SU-DHL-6 (cell line): Measurements from ENCODE around the gene SLC29A2.

Source experiments
- H2AFZ ChIP-seq: fragments of 200-600 bp; sonication (generic); 2 replicates; pipeline ENCODE4 v1.6.1; 2014; ENCODE audit warnings: low read depth, mild to moderate bottlenecking, moderate library complexity, mixed read lengths, antibody characterized with exemption, low read length; ENCODE audit not compliant: severe bottlenecking
- H3F3A ChIP-seq: fragments of 200-600 bp; shearing (Covaris generic); 2 replicates; pipeline ENCODE4 v1.6.0; 2016; ENCODE audit warnings: antibody characterized with exemption, mild to moderate bottlenecking; ENCODE audit not compliant: insufficient read depth
- H3K27ac ChIP-seq: fragments of 200-600 bp; sonication (generic); 2 replicates; pipeline ENCODE4 v1.5.1; 2016; ENCODE audit warnings: low read depth, mild to moderate bottlenecking, low read length, moderate library complexity, mixed read lengths
- H3K27me3 ChIP-seq: fragments of 200-600 bp; sonication (generic), shearing (Covaris generic); 2 replicates; pipeline ENCODE4 v1.6.0; 2014; ENCODE audit warnings: mild to moderate bottlenecking, low read length
- H3K36me3 ChIP-seq: fragments of 200-600 bp; sonication (generic); 2 replicates; pipeline ENCODE4 v1.6.1; 2014; ENCODE audit warnings: mild to moderate bottlenecking, low read length, mixed read lengths
- H3K4me2 ChIP-seq: fragments of 300-600, 200-600 bp; shearing (Covaris generic), sonication (generic); 2 replicates; pipeline ENCODE4 v1.6.0; 2014; ENCODE audit warnings: low read length, low read depth, mild to moderate bottlenecking; ENCODE audit not compliant: poor library complexity, severe bottlenecking
- H3K4me3 ChIP-seq: fragments of 200-600 bp; sonication (generic); 2 replicates; pipeline ENCODE4 v1.5.1; 2014; ENCODE audit warnings: antibody characterized with exemption, low read length, mild to moderate bottlenecking, mixed read lengths; ENCODE audit not compliant: insufficient read depth, poor library complexity, severe bottlenecking
- H3K79me2 ChIP-seq: fragments of 200-600 bp; sonication (generic); 2 replicates; pipeline ENCODE4 v1.6.1; 2014; ENCODE audit warnings: mild to moderate bottlenecking, low read length, moderate library complexity; ENCODE audit not compliant: insufficient read depth
- H3K9ac ChIP-seq: fragments of 200-600 bp; sonication (generic); 2 replicates; pipeline ENCODE4 v1.7.0; 2014; ENCODE audit warnings: mild to moderate bottlenecking, low read length
- H3K9me2 ChIP-seq: fragments of 200-600 bp; sonication (generic); replicated peaks from 2 replicates; pipeline ENCODE4 v1.6.1; 2014; ENCODE audit warnings: low read length; ENCODE audit not compliant: insufficient read depth
- H3K9me3 ChIP-seq: fragments of 200-600 bp; sonication (generic); 2 replicates; pipeline ENCODE4 v1.6.1; 2014; ENCODE audit warnings: low read length, mixed read lengths; ENCODE audit not compliant: insufficient read depth
- H4K20me1 ChIP-seq: fragments of 200-600 bp; sonication (generic); 2 replicates; pipeline ENCODE4 v1.6.1; 2014; ENCODE audit warnings: low read depth, mild to moderate bottlenecking, antibody characterized with exemption, low read length, moderate library complexity, mixed read lengths
- CTCF ChIP-seq: fragments of 200-600 bp; sonication (generic); IDR thresholded peaks from one replicate; pipeline ENCODE4 v1.5.1; 2017; ENCODE audit warnings: antibody characterized with exemption, mild to moderate bottlenecking, low read length, moderate library complexity; ENCODE audit not compliant: insufficient read depth, poor library complexity, severe bottlenecking
- EZH2phosphoT487 ChIP-seq: fragments of 200-600 bp; sonication (generic), shearing (Covaris generic); conservative IDR thresholded peaks from 2 replicates; pipeline ENCODE4 v1.6.1; 2018; ENCODE audit warnings: mild to moderate bottlenecking, antibody characterized with exemption, low read length, moderate library complexity, mixed read lengths

SLC29A2 gene

GRCh38 chr11:66408488-66409214 is 37.1 kb upstream of the SLC29A2 start:
- Histone ChIP-seq H3K27me3 (no peaks in the 10 kb centered on the region), H3K9ac (no peak overlapping the region)

GRCh38 chr11:66407651-66408050 is 36.1 kb upstream of the SLC29A2 start:
- H3K27me3 ChIP-seq: no peaks in the 10 kb centered on the region
- H3F3A ChIP-seq: no peaks in the 10 kb centered on the region
- no peaks in the 10 kb centered on the region for H3K79me2 ChIP-seq
- TF ChIP-seq CTCF (no peak), EZH2phosphoT487 (no peak)
- H3K9me3 ChIP-seq: no peaks in the 10 kb centered on the region
- H3K4me2 ChIP-seq: no peak overlapping the region
- no peaks in the 10 kb centered on the region for H4K20me1 ChIP-seq
- H3K9me2 ChIP-seq: no peaks in the 10 kb centered on the region
- no peak overlapping the region for H3K4me3 ChIP-seq
- no peak overlapping the region for H3K27ac ChIP-seq
- no peak overlapping the region for H3K9ac ChIP-seq
- H3K36me3 ChIP-seq: no peaks in the 10 kb centered on the region
- H2AFZ ChIP-seq: no peak overlapping the region

More at GRCh38 chr11:66408488-66409214, 37.1 kb upstream of the SLC29A2 start:
- Histone ChIP-seq H3K27ac (no peak overlapping the region), H3K79me2 (no peaks in the 10 kb centered on the region), H3K4me2 (peak overlapping the region; percentile 61), H3K9me2 (no peaks in the 10 kb centered on the region), H3F3A (no peaks in the 10 kb centered on the region), H3K4me3 (peak overlapping the region; percentile 42), H2AFZ (no peak overlapping the region), H3K9me3 (no peaks in the 10 kb centered on the region), H4K20me1 (no peaks in the 10 kb centered on the region), H3K36me3 (no peaks in the 10 kb centered on the region)
- TF ChIP-seq EZH2phosphoT487 (no peak), CTCF (peak; percentile 100)

- H3K36me3 ChIP-seq: no peaks in the 10 kb centered on the region
- no peaks in the 10 kb centered on the region for H3K9me2 ChIP-seq
- no peaks in the 10 kb centered on the region for H3K9me3 ChIP-seq
- no peak overlapping the region for H3K4me2 ChIP-seq
- no peak overlapping the region for H2AFZ ChIP-seq
- no peaks in the 10 kb centered on the region for H3K27me3 ChIP-seq
- H3K27ac ChIP-seq: no peak overlapping the region
- no peaks in the 10 kb centered on the region for H3F3A ChIP-seq
- H4K20me1 ChIP-seq: no peaks in the 10 kb centered on the region
- no peaks in the 10 kb centered on the region for H3K79me2 ChIP-seq
- TF ChIP-seq EZH2phosphoT487 (no peak), CTCF (no peak)
- no peak overlapping the region for H3K9ac ChIP-seq
- no peak overlapping the region for H3K4me3 ChIP-seq
These were observed 22.4 kb upstream of the SLC29A2 start for GRCh38 chr11:66393954-66394353.
